ENCODE measurements around the gene CAMK4. TPM values are rescaled to one million over a fixed set of nuclear protein-coding genes. Genes with fewer than 3 reads are reported as not detected.

Gene CAMK4
- total and polyA plus RNA-seq, 2 experiments from 2014 or later: 4.2 to 7.3 TPM

DNA sequence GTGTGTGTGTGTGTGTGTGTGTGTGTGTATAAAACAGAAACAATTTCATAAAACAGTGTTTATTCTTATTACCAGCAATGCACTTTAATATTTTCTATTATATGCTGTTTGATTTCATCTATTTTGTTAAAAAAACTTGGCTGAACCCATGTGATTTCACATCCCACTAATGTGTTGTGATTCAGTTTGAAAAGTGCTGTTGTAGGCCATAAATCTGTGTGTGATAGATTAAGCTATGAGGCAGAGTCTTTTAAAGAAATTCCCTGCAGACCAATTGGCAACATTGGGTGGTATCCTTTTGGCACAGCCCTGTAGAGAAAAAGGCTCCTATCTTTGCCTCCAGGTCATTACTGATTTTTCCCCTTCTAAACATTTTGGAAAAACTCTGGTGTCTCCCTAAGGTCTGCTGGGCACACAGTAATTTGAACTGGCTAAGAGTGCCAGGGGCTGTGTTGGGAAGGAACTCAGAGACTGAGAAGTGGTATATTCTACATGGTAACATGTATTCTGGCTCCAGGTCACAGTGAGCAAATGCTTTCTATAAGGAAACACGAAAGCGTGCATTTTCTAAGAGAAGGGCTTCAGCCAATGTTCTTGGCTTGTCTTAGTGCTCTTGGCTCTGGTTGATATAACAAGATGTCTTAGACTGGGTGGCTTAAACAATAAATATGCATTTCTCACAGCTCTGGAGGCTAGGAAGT is 4.5 kb downstream of the CAMK4 start (continued):
- no peak for TF ChIP-seq ZNF114 (CRISPR knock-in tag; IDR thresholded peaks at IDR 0.05)
- TF ChIP-seq, protein P1, sequence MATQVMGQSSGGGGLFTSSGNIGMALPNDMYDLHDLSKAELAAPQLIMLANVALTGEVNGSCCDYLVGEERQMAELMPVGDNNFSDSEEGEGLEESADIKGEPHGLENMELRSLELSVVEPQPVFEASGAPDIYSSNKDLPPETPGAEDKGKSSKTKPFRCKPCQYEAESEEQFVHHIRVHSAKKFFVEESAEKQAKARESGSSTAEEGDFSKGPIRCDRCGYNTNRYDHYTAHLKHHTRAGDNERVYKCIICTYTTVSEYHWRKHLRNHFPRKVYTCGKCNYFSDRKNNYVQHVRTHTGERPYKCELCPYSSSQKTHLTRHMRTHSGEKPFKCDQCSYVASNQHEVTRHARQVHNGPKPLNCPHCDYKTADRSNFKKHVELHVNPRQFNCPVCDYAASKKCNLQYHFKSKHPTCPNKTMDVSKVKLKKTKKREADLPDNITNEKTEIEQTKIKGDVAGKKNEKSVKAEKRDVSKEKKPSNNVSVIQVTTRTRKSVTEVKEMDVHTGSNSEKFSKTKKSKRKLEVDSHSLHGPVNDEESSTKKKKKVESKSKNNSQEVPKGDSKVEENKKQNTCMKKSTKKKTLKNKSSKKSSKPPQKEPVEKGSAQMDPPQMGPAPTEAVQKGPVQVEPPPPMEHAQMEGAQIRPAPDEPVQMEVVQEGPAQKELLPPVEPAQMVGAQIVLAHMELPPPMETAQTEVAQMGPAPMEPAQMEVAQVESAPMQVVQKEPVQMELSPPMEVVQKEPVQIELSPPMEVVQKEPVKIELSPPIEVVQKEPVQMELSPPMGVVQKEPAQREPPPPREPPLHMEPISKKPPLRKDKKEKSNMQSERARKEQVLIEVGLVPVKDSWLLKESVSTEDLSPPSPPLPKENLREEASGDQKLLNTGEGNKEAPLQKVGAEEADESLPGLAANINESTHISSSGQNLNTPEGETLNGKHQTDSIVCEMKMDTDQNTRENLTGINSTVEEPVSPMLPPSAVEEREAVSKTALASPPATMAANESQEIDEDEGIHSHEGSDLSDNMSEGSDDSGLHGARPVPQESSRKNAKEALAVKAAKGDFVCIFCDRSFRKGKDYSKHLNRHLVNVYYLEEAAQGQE (IDR thresholded peaks at IDR 0.05; ENCODE audit: unreplicated experiment): no peak

GRCh38 chr5:111229221-111229835 is 5.1 kb downstream of the CAMK4 start:
- Histone ChIP-seq H3K79me2 (replicated peaks; ENCODE audit: insufficient read depth) (no peaks in the 10 kb centered on the region), H3K27me3 (ENCODE audit: insufficient read depth) (peaks cover 17% of the 10 kb centered on the region), H3K4me3 (no peak overlapping the region), H3K27ac (ENCODE audit: low read depth) (no peak overlapping the region), H3F3A (replicated peaks; ENCODE audit: low read depth) (no peaks in the 10 kb centered on the region), H3K36me3 (ENCODE audit: insufficient read depth) (no peaks in the 10 kb centered on the region), H3K4me1 (ENCODE audit: insufficient read depth) (peaks cover 8% of the 10 kb centered on the region; the same call in 1 of the 2 replicates), H4K20me1 (replicated peaks; ENCODE audit: insufficient read depth) (no peaks in the 10 kb centered on the region), H2AFZ (no peak overlapping the region), H3K4me2 (no peak overlapping the region), H3K9me2 (ENCODE audit: insufficient read depth) (no peaks in the 10 kb centered on the region)
- no peak for TF ChIP-seq STAT1 (IDR thresholded peaks at IDR 0.05; ENCODE audit: unreplicated experiment)
- TF ChIP-seq, protein P2, sequence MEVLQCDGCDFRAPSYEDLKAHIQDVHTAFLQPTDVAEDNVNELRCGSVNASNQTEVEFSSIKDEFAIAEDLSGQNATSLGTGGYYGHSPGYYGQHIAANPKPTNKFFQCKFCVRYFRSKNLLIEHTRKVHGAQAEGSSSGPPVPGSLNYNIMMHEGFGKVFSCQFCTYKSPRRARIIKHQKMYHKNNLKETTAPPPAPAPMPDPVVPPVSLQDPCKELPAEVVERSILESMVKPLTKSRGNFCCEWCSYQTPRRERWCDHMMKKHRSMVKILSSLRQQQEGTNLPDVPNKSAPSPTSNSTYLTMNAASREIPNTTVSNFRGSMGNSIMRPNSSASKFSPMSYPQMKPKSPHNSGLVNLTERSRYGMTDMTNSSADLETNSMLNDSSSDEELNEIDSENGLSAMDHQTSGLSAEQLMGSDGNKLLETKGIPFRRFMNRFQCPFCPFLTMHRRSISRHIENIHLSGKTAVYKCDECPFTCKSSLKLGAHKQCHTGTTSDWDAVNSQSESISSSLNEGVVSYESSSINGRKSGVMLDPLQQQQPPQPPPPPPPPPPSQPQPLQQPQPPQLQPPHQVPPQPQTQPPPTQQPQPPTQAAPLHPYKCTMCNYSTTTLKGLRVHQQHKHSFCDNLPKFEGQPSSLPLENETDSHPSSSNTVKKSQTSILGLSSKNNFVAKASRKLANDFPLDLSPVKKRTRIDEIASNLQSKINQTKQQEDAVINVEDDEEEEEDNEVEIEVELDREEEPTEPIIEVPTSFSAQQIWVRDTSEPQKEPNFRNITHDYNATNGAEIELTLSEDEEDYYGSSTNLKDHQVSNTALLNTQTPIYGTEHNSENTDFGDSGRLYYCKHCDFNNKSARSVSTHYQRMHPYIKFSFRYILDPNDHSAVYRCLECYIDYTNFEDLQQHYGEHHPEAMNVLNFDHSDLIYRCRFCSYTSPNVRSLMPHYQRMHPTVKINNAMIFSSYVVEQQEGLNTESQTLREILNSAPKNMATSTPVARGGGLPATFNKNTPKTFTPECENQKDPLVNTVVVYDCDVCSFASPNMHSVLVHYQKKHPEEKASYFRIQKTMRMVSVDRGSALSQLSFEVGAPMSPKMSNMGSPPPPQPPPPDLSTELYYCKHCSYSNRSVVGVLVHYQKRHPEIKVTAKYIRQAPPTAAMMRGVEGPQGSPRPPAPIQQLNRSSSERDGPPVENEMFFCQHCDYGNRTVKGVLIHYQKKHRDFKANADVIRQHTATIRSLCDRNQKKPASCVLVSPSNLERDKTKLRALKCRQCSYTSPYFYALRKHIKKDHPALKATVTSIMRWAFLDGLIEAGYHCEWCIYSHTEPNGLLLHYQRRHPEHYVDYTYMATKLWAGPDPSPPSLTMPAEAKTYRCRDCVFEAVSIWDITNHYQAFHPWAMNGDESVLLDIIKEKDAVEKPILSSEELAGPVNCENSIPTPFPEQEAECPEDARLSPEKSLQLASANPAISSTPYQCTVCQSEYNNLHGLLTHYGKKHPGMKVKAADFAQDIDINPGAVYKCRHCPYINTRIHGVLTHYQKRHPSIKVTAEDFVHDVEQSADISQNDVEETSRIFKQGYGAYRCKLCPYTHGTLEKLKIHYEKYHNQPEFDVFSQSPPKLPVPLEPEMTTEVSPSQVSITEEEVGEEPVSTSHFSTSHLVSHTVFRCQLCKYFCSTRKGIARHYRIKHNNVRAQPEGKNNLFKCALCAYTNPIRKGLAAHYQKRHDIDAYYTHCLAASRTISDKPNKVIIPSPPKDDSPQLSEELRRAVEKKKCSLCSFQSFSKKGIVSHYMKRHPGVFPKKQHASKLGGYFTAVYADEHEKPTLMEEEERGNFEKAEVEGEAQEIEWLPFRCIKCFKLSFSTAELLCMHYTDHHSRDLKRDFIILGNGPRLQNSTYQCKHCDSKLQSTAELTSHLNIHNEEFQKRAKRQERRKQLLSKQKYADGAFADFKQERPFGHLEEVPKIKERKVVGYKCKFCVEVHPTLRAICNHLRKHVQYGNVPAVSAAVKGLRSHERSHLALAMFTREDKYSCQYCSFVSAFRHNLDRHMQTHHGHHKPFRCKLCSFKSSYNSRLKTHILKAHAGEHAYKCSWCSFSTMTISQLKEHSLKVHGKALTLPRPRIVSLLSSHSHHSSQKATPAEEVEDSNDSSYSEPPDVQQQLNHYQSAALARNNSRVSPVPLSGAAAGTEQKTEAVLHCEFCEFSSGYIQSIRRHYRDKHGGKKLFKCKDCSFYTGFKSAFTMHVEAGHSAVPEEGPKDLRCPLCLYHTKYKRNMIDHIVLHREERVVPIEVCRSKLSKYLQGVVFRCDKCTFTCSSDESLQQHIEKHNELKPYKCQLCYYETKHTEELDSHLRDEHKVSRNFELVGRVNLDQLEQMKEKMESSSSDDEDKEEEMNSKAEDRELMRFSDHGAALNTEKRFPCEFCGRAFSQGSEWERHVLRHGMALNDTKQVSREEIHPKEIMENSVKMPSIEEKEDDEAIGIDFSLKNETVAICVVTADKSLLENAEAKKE (CRISPR knock-in tag; IDR thresholded peaks at IDR 0.05): no peak
- TF ChIP-seq EZH2 (IDR thresholded peaks at IDR 0.05; ENCODE audit: low read depth, unreplicated experiment): no peak
- TF ChIP-seq, protein P1 (IDR thresholded peaks at IDR 0.05; ENCODE audit: unreplicated experiment): no peak
- ATAC-seq (no peak), DNase-seq (ENCODE audit: low spot score) (no peak)
- no peaks in the 10 kb centered on the region for H3K9me3 Mint-ChIP-seq
- 0 out of 2 replicates have a peak overlapping the region, but pooled peaks have one; percentile 13 for H3K27ac Mint-ChIP-seq
- H3K27me3 Mint-ChIP-seq (ENCODE audit: insufficient read depth, low read depth, poor library complexity): peaks cover 7% of the 10 kb centered on the region
- H3K36me3 Mint-ChIP-seq (ENCODE audit: low read depth): no peaks in the 10 kb centered on the region
- H3K4me1 Mint-ChIP-seq: peaks cover 18% of the 10 kb centered on the region
- no peak overlapping the region for H3K4me3 Mint-ChIP-seq
